HepG2 (cell line): Measurements from ENCODE around the gene XPO5. TPM values are rescaled to one million over a fixed set of nuclear protein-coding genes. Genes with fewer than 3 reads are reported as not detected.

ENCODE experiments used
- CBX2 ChIP-seq, 2 experiments: fragments of 200-600 bp in 1 of 2; sonication (generic); formaldehyde crosslinking in 1 of 2; IDR thresholded peaks; 2 replicates each; pipeline versions ENCODE4 v1.7.0 to v1.8.1; 2018 to 2022; ENCODE audit warnings: low read depth in 2 of 2, low read length in 1 of 2, mild to moderate bottlenecking in 1 of 2, missing genetic modification reagents in 1 of 2
- FOXO1 ChIP-seq: sonication (generic); formaldehyde crosslinking; IDR thresholded peaks from 2 replicates; pipeline ENCODE4 v1.4.0; 2020; ENCODE audit warnings: missing genetic modification reagents
- JDP2 ChIP-seq: sonication (generic); formaldehyde crosslinking; IDR thresholded peaks from 2 replicates; pipeline ENCODE4 v1.8.1; 2022; ENCODE audit warnings: missing genetic modification reagents, borderline replicate concordance
- NFE2 ChIP-seq: sonication (generic); formaldehyde crosslinking; IDR thresholded peaks from 2 replicates; pipeline ENCODE4 v1.4.0; 2020; ENCODE audit warnings: missing genetic modification reagents
- PAF1 ChIP-seq: IDR thresholded peaks from 2 replicates; pipeline ENCODE4 v1.6.1; 2016; ENCODE audit warnings: missing genetic modification reagents, missing compliant biosample characterization
- RFX3 ChIP-seq: IDR thresholded peaks from 2 replicates; pipeline ENCODE4 v1.6.1; 2016; ENCODE audit warnings: missing biosample characterization, missing genetic modification reagents
- SETDB1 ChIP-seq: sonication (generic); formaldehyde crosslinking; IDR thresholded peaks from 2 replicates; pipeline ENCODE4 v1.5.1; 2020; ENCODE audit warnings: missing genetic modification reagents, mild to moderate bottlenecking, borderline replicate concordance
- SMARCC2 ChIP-seq: fragments of 450-650 bp; IDR thresholded peaks from 2 replicates; pipeline ENCODE4 v1.6.1; 2017; ENCODE audit warnings: antibody characterized with exemption, mild to moderate bottlenecking
- SRSF4 ChIP-seq: fragments of 200-400 bp; formaldehyde crosslinking; IDR thresholded peaks from one replicate; pipeline ENCODE4 v1.6.1; 2018; ENCODE audit warnings: mild to moderate bottlenecking, low read depth, low read length, moderate library complexity; ENCODE audit not compliant: poor library complexity, severe bottlenecking
- THAP11 ChIP-seq: IDR thresholded peaks from 2 replicates; pipeline ENCODE4 v1.6.1; 2016; ENCODE audit warnings: missing biosample characterization, missing genetic modification reagents
- ZNF10 ChIP-seq: sonication (generic); formaldehyde crosslinking; IDR thresholded peaks from 2 replicates; pipeline ENCODE4 v1.4.0; 2020; ENCODE audit warnings: mild to moderate bottlenecking, low read depth, missing genetic modification reagents, borderline replicate concordance
- ZNF101 ChIP-seq: sonication (generic); formaldehyde crosslinking; IDR thresholded peaks from 2 replicates; pipeline ENCODE4 v1.4.0; 2020; ENCODE audit warnings: mild to moderate bottlenecking, low read depth, missing genetic modification reagents, borderline replicate concordance
- ZNF614 ChIP-seq: IDR thresholded peaks from 2 replicates; pipeline ENCODE4 v1.6.1; 2018; ENCODE audit warnings: missing biosample characterization, missing genetic modification reagents, inconsistent platforms, borderline replicate concordance
- ZNF879 ChIP-seq: sonication (generic); formaldehyde crosslinking; IDR thresholded peaks from 2 replicates; pipeline ENCODE4 v1.8.1; 2023; ENCODE audit warnings: missing genetic modification reagents
- polyA plus RNA-seq, 8 experiments: library from polyadenylated mRNA; depleted of rRNA in 3 of 8; stranded (reverse) in 7 of 8; unstranded in 1 of 8; fragments of >200 nt; fragmentation: Illumina TruSeq in 4 of 8; extraction: Trizol in 4 of 8; gene quantifications; 2 replicates each; pipeline versions ENCODE4 v1.2.1 to v1.2.3, GENCODE V29; 2011 to 2016; ENCODE audit warnings: low read depth in 4 of 8, missing spikeins in 1 of 8, mixed read lengths in 1 of 8; ENCODE audit not compliant: insufficient read depth in 1 of 8
- total RNA-seq, 5 experiments: library from RNA; depleted of rRNA; stranded (reverse); fragments of >200 nt; fragmentation: Illumina TruSeq; extraction: Trizol; gene quantifications; 2 replicates each; pipeline ENCODE4 v1.2.3, GENCODE V29; 2016; ENCODE audit warnings: low read depth in 1 of 5
- TF ChIP-seq, protein P1 (sequence below): sonication (generic); formaldehyde crosslinking; IDR thresholded peaks from 2 replicates; pipeline ENCODE4 v1.4.0; 2020; ENCODE audit warnings: mild to moderate bottlenecking, missing genetic modification reagents, borderline replicate concordance
- TF ChIP-seq, protein P2 (sequence below): sonication (generic); formaldehyde crosslinking; conservative IDR thresholded peaks from 2 replicates; pipeline ENCODE4 v1.4.0; 2020; ENCODE audit warnings: mild to moderate bottlenecking, missing genetic modification reagents, moderate library complexity
- TF ChIP-seq, protein P3 (sequence below): sonication (generic); formaldehyde crosslinking; IDR thresholded peaks from 2 replicates; pipeline ENCODE4 v1.4.0; 2020; ENCODE audit warnings: missing genetic modification reagents

XPO5 gene
- total and polyA plus RNA-seq, 2 of the 13 experiments (the other 11 are each of a cell fraction or from before 2014, with no cell fraction given) = 52.2 to 68.0 TPM

GRCh38 chr6:43516697-43517504, 58.9 kb downstream of the XPO5 start, which contains the start of the genes POLR1C and YIPF3 (continued):
- TF ChIP-seq ZNF10 (CRISPR knock-in tag) (no peak), SRSF4 (no peak), ZNF879 (no peak), SMARCC2 (no peak), NFE2 (CRISPR knock-in tag) (no peak), JDP2 (CRISPR knock-in tag) (no peak), FOXO1 (peak; percentile 41), ZNF101 (CRISPR knock-in tag) (no peak), PAF1 (CRISPR knock-in tag) (no peak), THAP11 (CRISPR knock-in tag) (peak; percentile 95), RFX3 (CRISPR knock-in tag) (peak; percentile 94), SETDB1 (CRISPR knock-in tag) (no peak), CBX2 (IDR thresholded peaks at IDR 0.05; ENCODE audit: low read depth, low read length) (no peak), CBX2 (CRISPR knock-in tag; IDR thresholded peaks at IDR 0.05; ENCODE audit: low read depth) (no peak), ZNF614 (CRISPR knock-in tag) (peak; percentile 92; the same call in 1 of the 2 replicates)
- TF ChIP-seq, protein P1, sequence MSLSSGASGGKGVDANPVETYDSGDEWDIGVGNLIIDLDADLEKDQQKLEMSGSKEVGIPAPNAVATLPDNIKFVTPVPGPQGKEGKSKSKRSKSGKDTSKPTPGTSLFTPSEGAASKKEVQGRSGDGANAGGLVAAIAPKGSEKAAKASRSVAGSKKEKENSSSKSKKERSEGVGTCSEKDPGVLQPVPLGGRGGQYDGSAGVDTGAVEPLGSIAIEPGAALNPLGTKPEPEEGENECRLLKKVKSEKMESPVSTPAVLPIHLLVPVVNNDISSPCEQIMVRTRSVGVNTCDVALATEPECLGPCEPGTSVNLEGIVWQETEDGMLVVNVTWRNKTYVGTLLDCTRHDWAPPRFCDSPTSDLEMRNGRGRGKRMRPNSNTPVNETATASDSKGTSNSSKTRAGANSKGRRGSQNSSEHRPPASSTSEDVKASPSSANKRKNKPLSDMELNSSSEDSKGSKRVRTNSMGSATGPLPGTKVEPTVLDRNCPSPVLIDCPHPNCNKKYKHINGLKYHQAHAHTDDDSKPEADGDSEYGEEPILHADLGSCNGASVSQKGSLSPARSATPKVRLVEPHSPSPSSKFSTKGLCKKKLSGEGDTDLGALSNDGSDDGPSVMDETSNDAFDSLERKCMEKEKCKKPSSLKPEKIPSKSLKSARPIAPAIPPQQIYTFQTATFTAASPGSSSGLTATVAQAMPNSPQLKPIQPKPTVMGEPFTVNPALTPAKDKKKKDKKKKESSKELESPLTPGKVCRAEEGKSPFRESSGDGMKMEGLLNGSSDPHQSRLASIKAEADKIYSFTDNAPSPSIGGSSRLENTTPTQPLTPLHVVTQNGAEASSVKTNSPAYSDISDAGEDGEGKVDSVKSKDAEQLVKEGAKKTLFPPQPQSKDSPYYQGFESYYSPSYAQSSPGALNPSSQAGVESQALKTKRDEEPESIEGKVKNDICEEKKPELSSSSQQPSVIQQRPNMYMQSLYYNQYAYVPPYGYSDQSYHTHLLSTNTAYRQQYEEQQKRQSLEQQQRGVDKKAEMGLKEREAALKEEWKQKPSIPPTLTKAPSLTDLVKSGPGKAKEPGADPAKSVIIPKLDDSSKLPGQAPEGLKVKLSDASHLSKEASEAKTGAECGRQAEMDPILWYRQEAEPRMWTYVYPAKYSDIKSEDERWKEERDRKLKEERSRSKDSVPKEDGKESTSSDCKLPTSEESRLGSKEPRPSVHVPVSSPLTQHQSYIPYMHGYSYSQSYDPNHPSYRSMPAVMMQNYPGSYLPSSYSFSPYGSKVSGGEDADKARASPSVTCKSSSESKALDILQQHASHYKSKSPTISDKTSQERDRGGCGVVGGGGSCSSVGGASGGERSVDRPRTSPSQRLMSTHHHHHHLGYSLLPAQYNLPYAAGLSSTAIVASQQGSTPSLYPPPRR = 0 out of 2 replicates have a peak, but pooled peaks have one; percentile 22
- TF ChIP-seq, protein P2, sequence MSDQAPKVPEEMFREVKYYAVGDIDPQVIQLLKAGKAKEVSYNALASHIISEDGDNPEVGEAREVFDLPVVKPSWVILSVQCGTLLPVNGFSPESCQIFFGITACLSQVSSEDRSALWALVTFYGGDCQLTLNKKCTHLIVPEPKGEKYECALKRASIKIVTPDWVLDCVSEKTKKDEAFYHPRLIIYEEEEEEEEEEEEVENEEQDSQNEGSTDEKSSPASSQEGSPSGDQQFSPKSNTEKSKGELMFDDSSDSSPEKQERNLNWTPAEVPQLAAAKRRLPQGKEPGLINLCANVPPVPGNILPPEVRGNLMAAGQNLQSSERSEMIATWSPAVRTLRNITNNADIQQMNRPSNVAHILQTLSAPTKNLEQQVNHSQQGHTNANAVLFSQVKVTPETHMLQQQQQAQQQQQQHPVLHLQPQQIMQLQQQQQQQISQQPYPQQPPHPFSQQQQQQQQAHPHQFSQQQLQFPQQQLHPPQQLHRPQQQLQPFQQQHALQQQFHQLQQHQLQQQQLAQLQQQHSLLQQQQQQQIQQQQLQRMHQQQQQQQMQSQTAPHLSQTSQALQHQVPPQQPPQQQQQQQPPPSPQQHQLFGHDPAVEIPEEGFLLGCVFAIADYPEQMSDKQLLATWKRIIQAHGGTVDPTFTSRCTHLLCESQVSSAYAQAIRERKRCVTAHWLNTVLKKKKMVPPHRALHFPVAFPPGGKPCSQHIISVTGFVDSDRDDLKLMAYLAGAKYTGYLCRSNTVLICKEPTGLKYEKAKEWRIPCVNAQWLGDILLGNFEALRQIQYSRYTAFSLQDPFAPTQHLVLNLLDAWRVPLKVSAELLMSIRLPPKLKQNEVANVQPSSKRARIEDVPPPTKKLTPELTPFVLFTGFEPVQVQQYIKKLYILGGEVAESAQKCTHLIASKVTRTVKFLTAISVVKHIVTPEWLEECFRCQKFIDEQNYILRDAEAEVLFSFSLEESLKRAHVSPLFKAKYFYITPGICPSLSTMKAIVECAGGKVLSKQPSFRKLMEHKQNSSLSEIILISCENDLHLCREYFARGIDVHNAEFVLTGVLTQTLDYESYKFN (CRISPR knock-in tag) = peak; percentile 78
- TF ChIP-seq, protein P3, sequence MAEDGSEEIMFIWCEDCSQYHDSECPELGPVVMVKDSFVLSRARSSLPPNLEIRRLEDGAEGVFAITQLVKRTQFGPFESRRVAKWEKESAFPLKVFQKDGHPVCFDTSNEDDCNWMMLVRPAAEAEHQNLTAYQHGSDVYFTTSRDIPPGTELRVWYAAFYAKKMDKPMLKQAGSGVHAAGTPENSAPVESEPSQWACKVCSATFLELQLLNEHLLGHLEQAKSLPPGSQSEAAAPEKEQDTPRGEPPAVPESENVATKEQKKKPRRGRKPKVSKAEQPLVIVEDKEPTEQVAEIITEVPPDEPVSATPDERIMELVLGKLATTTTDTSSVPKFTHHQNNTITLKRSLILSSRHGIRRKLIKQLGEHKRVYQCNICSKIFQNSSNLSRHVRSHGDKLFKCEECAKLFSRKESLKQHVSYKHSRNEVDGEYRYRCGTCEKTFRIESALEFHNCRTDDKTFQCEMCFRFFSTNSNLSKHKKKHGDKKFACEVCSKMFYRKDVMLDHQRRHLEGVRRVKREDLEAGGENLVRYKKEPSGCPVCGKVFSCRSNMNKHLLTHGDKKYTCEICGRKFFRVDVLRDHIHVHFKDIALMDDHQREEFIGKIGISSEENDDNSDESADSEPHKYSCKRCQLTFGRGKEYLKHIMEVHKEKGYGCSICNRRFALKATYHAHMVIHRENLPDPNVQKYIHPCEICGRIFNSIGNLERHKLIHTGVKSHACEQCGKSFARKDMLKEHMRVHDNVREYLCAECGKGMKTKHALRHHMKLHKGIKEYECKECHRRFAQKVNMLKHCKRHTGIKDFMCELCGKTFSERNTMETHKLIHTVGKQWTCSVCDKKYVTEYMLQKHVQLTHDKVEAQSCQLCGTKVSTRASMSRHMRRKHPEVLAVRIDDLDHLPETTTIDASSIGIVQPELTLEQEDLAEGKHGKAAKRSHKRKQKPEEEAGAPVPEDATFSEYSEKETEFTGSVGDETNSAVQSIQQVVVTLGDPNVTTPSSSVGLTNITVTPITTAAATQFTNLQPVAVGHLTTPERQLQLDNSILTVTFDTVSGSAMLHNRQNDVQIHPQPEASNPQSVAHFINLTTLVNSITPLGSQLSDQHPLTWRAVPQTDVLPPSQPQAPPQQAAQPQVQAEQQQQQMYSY (CRISPR knock-in tag) = no peak
